AG20443 (cell line): Measurements from ENCODE around the gene GTF2A1.

Experiments used
- DNase-seq: peaks from one replicate; pipeline ENCODE4 v3.0.0; 2012; ENCODE audit warnings: low spot score, mixed read lengths

Gene GTF2A1

GRCh38 chr14:81133400-81133799 lies 87.4 kb downstream of the GTF2A1 start:
- no peak for DNase-seq

- DNase-seq, result no peak
These were observed 88.3 kb downstream of the GTF2A1 start for GRCh38 chr14:81132468-81132867.

- no peak for DNase-seq
These were observed 91.5 kb downstream of the GTF2A1 start for GRCh38 chr14:81129242-81129641.

- DNase-seq, result no peak
These were observed 93.0 kb downstream of the GTF2A1 start for GRCh38 chr14:81127785-81128184.

GRCh38 chr14:81125536-81125935 lies 95.2 kb downstream of the GTF2A1 start:
- DNase-seq, result no peak
